Testis (tissue), 3 donors: ENCODE results near the gene LPIN1. TPM values are rescaled to one million over a fixed set of nuclear protein-coding genes. Genes with fewer than 3 reads are reported as not detected.
A peak's percentile ranks its signal among the peaks of the same experiment; 100 is the strongest.
"Not testable (repeated sequence)": the region's sequence is repeated elsewhere in the genome, so short reads cannot be mapped to it uniquely, and the experiment has no call there.

Experiments
- DNase-seq: peaks from one replicate; pipeline ENCODE4 v3.0.0-alpha.2; 2019
- H3K27ac ChIP-seq, 2 donors: fragments of 200-600 bp; sonication (generic); one replicate each; pipeline ENCODE4 v1.5.1; 2019
- H3K27me3 ChIP-seq: fragments of 200-600 bp; sonication (generic); one replicate; pipeline ENCODE4 v1.5.1; 2019
- H3K36me3 ChIP-seq: fragments of 200-600 bp; sonication (generic); one replicate; pipeline ENCODE4 v1.5.1; 2017; ENCODE audit warnings: low read depth; ENCODE audit errors: missing control alignments
- H3K4me1 ChIP-seq: fragments of 200-600 bp; sonication (generic); one replicate; pipeline ENCODE4 v1.5.1; 2019
- H3K4me3 ChIP-seq, 2 donors: fragments of 200-600 bp; sonication (generic); one replicate each; pipeline ENCODE4 v1.5.1; 2017 to 2019
- H3K9me3 ChIP-seq: fragments of 200-600 bp; sonication (generic); one replicate; pipeline ENCODE4 v1.5.1; 2017
- POLR2A ChIP-seq: fragments of 450-650 bp; IDR thresholded peaks from one replicate; pipeline ENCODE4 v1.6.1; 2017; ENCODE audit warnings: antibody characterized with exemption, mild to moderate bottlenecking, moderate library complexity
- WGBS, 2 donors: methylation state at CpG; one replicate each; pipeline ENCODE4 v1.1.5; 2018; 5-methylcytosine and 5-hydroxymethylcytosine counted together
- intact Hi-C: fragments of 100-400 bp; cut with DNase I; formaldehyde crosslinking; loops from one replicate; pipeline ENCODE4 v1.15.1; 2023; ENCODE audit warnings: low total_unique reads
- polyA plus RNA-seq: library from polyadenylated mRNA; stranded (reverse); fragments of 350-450 nt; fragmentation: Illumina TruSeq; extraction: RNeasy Lipid Tissue Mini Kit (QIAGEN cat#74804); gene quantifications from one replicate; pipeline ENCODE4 v1.2.3, GENCODE V29; 2014; ENCODE audit warnings: low read depth, low replicate concordance; ENCODE audit not compliant: insufficient read depth
- total RNA-seq, 2 donors: library from RNA; depleted of rRNA; stranded (reverse); fragments of >200 nt; gene quantifications; one replicate each; pipeline ENCODE4 v1.2.3, GENCODE V29; 2016
- TF ChIP-seq, protein P1 (sequence below), 3 experiments: fragments of 450-650 bp in 2 of 3; fragments of 200-600 bp in 1 of 3; sonication (generic) in 1 of 3; IDR thresholded peaks; one replicate each; pipeline ENCODE4 v1.5.1; 2016 to 2019; ENCODE audit warnings: antibody characterized with exemption in 3 of 3, mild to moderate bottlenecking in 2 of 3, moderate library complexity in 1 of 3

The LPIN1 gene
- total and polyA plus RNA-seq, 3 donors from 2014 or later, result 90.0 to 198 (median 169) TPM

DNA sequence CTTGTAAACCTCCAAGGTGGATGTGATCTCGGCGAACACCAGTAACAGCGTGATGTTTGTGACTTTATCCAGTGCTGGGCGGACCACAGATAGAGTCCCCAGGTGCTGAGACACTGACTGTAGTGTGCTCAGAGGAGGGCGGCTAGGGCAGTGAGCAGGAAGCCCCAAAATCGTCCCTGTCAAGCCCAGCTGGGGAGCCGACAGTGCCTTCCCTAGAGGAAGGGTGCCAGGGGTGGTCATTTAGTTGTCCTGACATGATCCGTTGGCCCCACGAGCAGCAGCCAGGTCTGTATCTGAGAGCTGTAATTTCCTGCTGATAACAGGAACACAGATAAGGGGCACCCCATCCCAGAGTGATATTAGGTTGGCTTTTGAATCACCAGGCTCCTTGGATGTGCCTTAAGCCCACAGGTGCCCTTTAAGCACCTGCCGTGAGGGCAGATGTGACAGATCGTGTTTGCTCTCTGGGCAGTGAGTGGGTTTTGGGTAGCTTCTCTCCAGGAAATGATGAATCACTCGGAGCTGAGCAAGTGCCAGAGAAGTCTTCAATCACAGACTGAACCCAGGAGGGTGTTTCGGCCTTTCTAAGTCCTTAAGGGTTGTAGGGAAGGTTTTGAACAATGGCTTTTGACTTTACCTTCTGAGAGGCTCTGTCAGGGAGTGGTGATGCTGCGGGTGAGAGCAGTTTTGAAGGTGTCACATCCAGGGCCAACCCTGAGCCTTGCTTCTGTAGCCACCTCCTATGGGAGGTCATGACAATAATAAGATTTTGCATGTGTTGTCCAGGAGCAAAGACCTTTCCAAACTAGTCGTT, 7.7 kb downstream of the LPIN1 start:
- TF ChIP-seq POLR2A, result no peak
- TF ChIP-seq, protein P1, sequence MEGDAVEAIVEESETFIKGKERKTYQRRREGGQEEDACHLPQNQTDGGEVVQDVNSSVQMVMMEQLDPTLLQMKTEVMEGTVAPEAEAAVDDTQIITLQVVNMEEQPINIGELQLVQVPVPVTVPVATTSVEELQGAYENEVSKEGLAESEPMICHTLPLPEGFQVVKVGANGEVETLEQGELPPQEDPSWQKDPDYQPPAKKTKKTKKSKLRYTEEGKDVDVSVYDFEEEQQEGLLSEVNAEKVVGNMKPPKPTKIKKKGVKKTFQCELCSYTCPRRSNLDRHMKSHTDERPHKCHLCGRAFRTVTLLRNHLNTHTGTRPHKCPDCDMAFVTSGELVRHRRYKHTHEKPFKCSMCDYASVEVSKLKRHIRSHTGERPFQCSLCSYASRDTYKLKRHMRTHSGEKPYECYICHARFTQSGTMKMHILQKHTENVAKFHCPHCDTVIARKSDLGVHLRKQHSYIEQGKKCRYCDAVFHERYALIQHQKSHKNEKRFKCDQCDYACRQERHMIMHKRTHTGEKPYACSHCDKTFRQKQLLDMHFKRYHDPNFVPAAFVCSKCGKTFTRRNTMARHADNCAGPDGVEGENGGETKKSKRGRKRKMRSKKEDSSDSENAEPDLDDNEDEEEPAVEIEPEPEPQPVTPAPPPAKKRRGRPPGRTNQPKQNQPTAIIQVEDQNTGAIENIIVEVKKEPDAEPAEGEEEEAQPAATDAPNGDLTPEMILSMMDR (IDR thresholded peaks at IDR 0.05), result no peak
- peak overlapping the region; percentile 52 to 65 for H3K27ac ChIP-seq
- peaks cover 37% of the 10 kb centered on the region for H3K4me1 ChIP-seq
- no peak overlapping the region for H3K4me3 ChIP-seq
- no peaks in the 10 kb centered on the region for H3K27me3 ChIP-seq
- 57 to 60% methylated on average over 13 to 15 of the region's 15 CpGs for WGBS, 2 donors
- no peak for DNase-seq
- H3K9me3 ChIP-seq, result no peaks in the 10 kb centered on the region
- H3K36me3 ChIP-seq, result no peaks in the 10 kb centered on the region
- intact Hi-C loops, result no loop called here

DNA sequence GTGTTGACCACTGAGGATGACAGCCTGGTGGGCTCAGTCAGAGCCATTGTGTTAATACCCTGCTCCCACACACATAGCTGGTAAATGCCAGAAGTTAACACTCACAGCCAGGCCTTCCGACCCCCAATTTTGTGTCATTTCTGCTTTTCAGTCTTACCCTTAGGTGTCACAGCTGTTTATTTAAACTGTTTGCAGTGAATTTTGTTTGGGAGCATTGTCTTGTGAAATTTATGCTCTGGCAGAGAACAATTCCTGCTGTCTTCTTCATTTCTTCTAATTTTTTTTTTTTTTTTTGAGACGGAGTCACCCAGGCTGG, 8.2 kb downstream of the LPIN1 start:
- H3K4me3 ChIP-seq, result no peak overlapping the region
- H3K4me1 ChIP-seq, result peaks cover 37% of the 10 kb centered on the region
- intact Hi-C loops, result no loop called here
- H3K9me3 ChIP-seq, result no peaks in the 10 kb centered on the region
- no peaks in the 10 kb centered on the region for H3K27me3 ChIP-seq
- no peak overlapping the region for H3K27ac ChIP-seq
- no peak for TF ChIP-seq POLR2A
- TF ChIP-seq, protein P1 (IDR thresholded peaks at IDR 0.05), result no peak
- WGBS, 2 donors, result 90 to 92% methylated on average over 2 of the region's 2 CpGs
- no peaks in the 10 kb centered on the region for H3K36me3 ChIP-seq
- DNase-seq, result no peak

DNA sequence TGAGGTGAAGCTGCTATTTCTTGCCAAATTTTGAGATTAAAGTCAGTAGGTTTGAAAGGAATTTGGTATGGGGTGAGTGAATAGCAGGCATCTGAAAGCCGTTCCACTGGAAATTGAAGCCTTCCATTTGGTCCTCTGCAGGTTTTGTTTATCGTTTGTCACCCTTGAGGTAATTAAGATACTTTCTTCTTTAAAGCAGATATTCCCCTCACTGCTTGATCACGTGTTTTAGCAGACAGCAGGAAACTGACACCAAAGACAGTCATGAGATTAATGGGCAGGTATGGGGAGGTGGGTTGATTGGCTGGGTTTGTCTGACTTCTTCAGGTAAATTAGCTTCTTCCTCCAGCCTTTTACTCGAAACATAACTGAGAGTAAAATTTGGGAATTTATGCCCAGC, 10.7 kb downstream of the LPIN1 start:
- peak overlapping the region in 1 of 2 donors; percentile 33 for H3K27ac ChIP-seq
- H3K4me1 ChIP-seq, result peaks cover 24% of the 10 kb centered on the region
- no peaks in the 10 kb centered on the region for H3K36me3 ChIP-seq
- H3K9me3 ChIP-seq, result no peaks in the 10 kb centered on the region
- DNase-seq, result no peak
- 56 to 67% methylated on average over 4 of the region's 4 CpGs for WGBS, 2 donors
- no peak overlapping the region for H3K4me3 ChIP-seq
- no peak for TF ChIP-seq POLR2A
- TF ChIP-seq, protein P1 (IDR thresholded peaks at IDR 0.05), result no peak
- no peaks in the 10 kb centered on the region for H3K27me3 ChIP-seq
- intact Hi-C loops, result no loop called here

DNA sequence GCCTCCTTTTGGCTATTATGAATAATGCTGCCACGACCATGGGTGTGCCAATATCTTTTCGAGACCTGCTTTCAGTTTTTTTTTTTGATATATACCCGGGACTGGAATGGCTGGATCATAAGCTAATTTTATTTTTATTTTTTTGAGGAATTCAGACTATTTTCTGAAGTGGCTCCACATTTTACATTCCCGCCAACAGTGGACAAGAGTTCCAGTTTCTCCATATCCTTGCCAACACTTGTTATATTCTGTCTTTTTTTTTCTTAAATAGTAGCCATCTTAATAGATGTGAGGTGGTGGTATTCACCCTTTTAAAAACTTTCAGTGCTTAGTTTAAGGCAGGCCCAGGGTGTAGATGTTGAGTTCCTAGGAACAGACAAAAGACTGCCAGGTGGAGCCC, 11.8 kb downstream of the LPIN1 start:
- TF ChIP-seq POLR2A, result no peak
- TF ChIP-seq, protein P1 (IDR thresholded peaks at IDR 0.05), result no peak
- intact Hi-C loops, result no loop called here
- 93 to 97% methylated on average over 4 of the region's 4 CpGs for WGBS, 2 donors
- Histone ChIP-seq H3K9me3 (no peaks in the 10 kb centered on the region), H3K27me3 (no peaks in the 10 kb centered on the region), H3K4me3 (no peak overlapping the region), H3K4me1 (peaks cover 18% of the 10 kb centered on the region), H3K36me3 (no peaks in the 10 kb centered on the region), H3K27ac (peak overlapping the region in 1 of 2 donors; percentile 12)
- no peak for DNase-seq

DNA sequence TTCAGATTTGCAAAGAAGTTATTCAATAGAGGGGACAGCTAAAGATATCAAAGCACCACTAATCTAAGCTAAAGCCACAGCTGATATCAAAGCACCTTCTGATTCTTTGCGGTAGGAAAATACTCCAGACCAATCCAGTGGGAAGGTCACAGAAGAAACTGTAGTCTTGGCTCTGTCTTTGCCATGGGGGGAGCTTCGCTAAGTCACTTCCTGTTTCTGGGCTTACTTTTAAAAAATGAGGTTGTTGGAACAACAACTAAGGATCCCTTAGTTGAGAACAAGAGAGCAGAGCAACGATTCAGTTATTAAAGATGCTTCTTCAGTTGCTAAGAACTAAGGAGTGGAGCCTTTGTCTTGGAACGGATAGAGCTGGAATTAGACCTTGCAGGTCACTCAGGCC, 12.2 kb downstream of the LPIN1 start:
- TF ChIP-seq POLR2A, result no peak
- TF ChIP-seq, protein P1 (IDR thresholded peaks at IDR 0.05), result no peak
- Histone ChIP-seq H3K4me1 (peaks cover 13% of the 10 kb centered on the region), H3K36me3 (no peaks in the 10 kb centered on the region), H3K27me3 (no peaks in the 10 kb centered on the region), H3K27ac (peak overlapping the region in 1 of 2 donors; percentile 12), H3K9me3 (no peaks in the 10 kb centered on the region), H3K4me3 (no peak overlapping the region)
- intact Hi-C loops, result no loop called here
- DNase-seq, result no peak
- WGBS, 2 donors, result 50 to 56% methylated on average over 4 of the region's 4 CpGs

DNA sequence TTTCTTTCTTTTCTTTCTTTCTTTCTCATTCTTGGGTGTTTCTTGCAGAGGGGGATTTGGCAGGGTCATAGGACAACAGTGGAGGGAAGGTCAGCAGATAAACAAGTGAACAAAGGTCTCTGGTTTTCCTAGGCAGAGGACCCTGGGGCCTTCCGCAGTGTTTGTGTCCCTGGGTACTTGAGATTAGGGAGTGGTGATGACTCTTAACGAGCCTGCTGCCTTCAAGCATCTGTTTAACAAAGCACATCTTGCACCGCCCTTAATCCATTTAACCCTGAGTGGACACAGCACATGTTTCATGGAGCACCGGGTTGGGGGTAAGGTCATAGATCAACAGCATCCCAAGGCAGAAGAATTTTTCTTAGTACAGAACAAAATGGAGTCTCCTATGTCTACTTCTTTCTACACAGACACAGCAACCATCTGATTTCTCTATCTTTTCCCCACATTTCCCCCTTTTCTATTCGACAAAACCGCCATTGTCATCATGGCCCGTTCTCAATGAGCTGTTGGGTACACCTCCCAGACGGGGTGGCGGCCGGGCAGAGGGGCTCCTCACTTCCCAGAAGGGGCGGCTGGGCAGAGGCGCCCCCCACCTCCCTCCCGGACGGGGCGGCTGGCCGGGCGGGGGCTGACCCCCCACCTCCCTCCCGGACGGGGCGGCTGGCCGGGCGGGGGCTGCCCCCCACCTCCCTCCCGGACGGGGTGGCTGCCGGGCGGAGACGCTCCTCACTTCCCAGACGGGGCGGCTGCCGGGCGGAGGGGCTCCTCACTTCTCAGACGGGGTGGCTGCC, 12.9 kb downstream of the LPIN1 start:
- DNase-seq, H3K27ac ChIP-seq, H3K9me3 ChIP-seq, intact Hi-C loops, H3K27me3 ChIP-seq, H3K4me1 ChIP-seq, H3K36me3 ChIP-seq, H3K4me3 ChIP-seq: not testable (repeated sequence)
- 70 to 78% methylated on average over 12 to 19 of the region's 32 CpGs for WGBS, 2 donors
